ENCODE measurements around the gene NEUROD4. TPM values are rescaled to one million over a fixed set of nuclear protein-coding genes. Genes with fewer than 3 reads are reported as not detected.

The NEUROD4 gene
- total and polyA plus RNA-seq, 12 donors: not detected

GRCh38 chr12:55051197-55051947 lies 31.6 kb downstream of the NEUROD4 start:
- Histone ChIP-seq H3K36me3 (no peaks in the 10 kb centered on the region), H3K9me3 (no peaks in the 10 kb centered on the region), H3K27ac (no peak overlapping the region), H3K4me1 (no peaks in the 10 kb centered on the region), H3K4me3 (no peak overlapping the region), H3K27me3 (peaks cover 0 to 21% (median 6%) of the 10 kb centered on the region in 7 donors)
- 50 to 53% methylated on average over 7 of the region's 7 CpGs for WGBS, 2 donors
- ATAC-seq: no peak
- intact Hi-C loops (cut with DNase I): no loop called here
- no peak for TF ChIP-seq CTCF (IDR thresholded peaks at IDR 0.05)
- no peak for DNase-seq

GRCh38 chr12:55057481-55057880 lies 37.7 kb downstream of the NEUROD4 start:
- DNase-seq: no peak
- ATAC-seq: no peak
- Histone ChIP-seq H3K36me3 (no peaks in the 10 kb centered on the region), H3K4me1 (no peaks in the 10 kb centered on the region), H3K27ac (no peak overlapping the region), H3K9me3 (no peaks in the 10 kb centered on the region), H3K4me3 (no peak overlapping the region), H3K27me3 (peaks cover 0 to 35% (median 21%) of the 10 kb centered on the region in 7 donors)
- WGBS, 2 donors: 38 to 42% methylated on average over 5 of the region's 5 CpGs
- intact Hi-C loops (cut with DNase I): no loop called here
- TF ChIP-seq CTCF (IDR thresholded peaks at IDR 0.05): no peak

- 79 to 81% methylated on average over 1 of the region's 1 CpG for WGBS, 2 donors
- H3K27ac ChIP-seq: no peak overlapping the region
- ATAC-seq (no peak), DNase-seq (no peak)
- H3K27me3 ChIP-seq: peaks cover 0 to 41% (median 26%) of the 10 kb centered on the region in 7 donors
- TF ChIP-seq CTCF (IDR thresholded peaks at IDR 0.05): no peak
- H3K9me3 ChIP-seq: no peaks in the 10 kb centered on the region
- no peaks in the 10 kb centered on the region for H3K4me1 ChIP-seq
- intact Hi-C loops (cut with DNase I): no loop called here
- no peaks in the 10 kb centered on the region for H3K36me3 ChIP-seq
- no peak overlapping the region for H3K4me3 ChIP-seq
Measured at GRCh38 chr12:55058082-55058481, 38.3 kb downstream of the NEUROD4 start.

- Histone ChIP-seq H3K9me3 (no peaks in the 10 kb centered on the region), H3K4me3 (no peak overlapping the region), H3K36me3 (no peaks in the 10 kb centered on the region), H3K4me1 (no peaks in the 10 kb centered on the region), H3K27ac (no peak overlapping the region), H3K27me3 (peaks cover 0 to 48% (median 30%) of the 10 kb centered on the region in 7 donors)
- WGBS, 2 donors: 85 to 88% methylated on average over 4 of the region's 4 CpGs
- DNase-seq (no peak), ATAC-seq (no peak)
- no peak for TF ChIP-seq CTCF (IDR thresholded peaks at IDR 0.05)
- intact Hi-C loops (cut with DNase I): no loop called here
Measured at GRCh38 chr12:55058776-55059175, 39.0 kb downstream of the NEUROD4 start.

All from heart right ventricle (tissue), 16 donors.